Putamen (tissue), 1 donor: ENCODE data around the gene ALOX5.

ENCODE experiments used
- DNase-seq: peaks from one replicate; pipeline ENCODE4 v3.0.0-alpha.2; 2016; ENCODE audit warnings: low spot score

The ALOX5 gene

GRCh38 chr10:45443101-45444009 is 69.3 kb downstream of the ALOX5 start:
- DNase-seq = no peak

- no peak for DNase-seq
Observed at GRCh38 chr10:45444022-45444421, 70.0 kb downstream of the ALOX5 start.

GRCh38 chr10:45444976-45445898 is 71.2 kb downstream of the ALOX5 start:
- peak; percentile 40 for DNase-seq

GRCh38 chr10:45446858-45447257 is 72.8 kb downstream of the ALOX5 start:
- DNase-seq = no peak

- DNase-seq = no peak
Observed at GRCh38 chr10:45447416-45447815, 73.4 kb downstream of the ALOX5 start.

- DNase-seq = no peak
Observed at GRCh38 chr10:45450866-45451265, 76.8 kb downstream of the ALOX5 start.

- no peak for DNase-seq
Observed at GRCh38 chr10:45451407-45451806, 77.4 kb downstream of the ALOX5 start.

GRCh38 chr10:45452268-45452667 is 78.3 kb downstream of the ALOX5 start:
- DNase-seq = no peak

GRCh38 chr10:45452743-45453452 is 78.9 kb downstream of the ALOX5 start:
- DNase-seq = no peak

GRCh38 chr10:45453639-45454255 is 79.7 kb downstream of the ALOX5 start:
- no peak for DNase-seq

- no peak for DNase-seq
Observed at GRCh38 chr10:45454262-45454661, 80.2 kb downstream of the ALOX5 start.

GRCh38 chr10:45454859-45455258 is 80.8 kb downstream of the ALOX5 start:
- DNase-seq = no peak

- no peak for DNase-seq
Observed at GRCh38 chr10:45456233-45456632, 82.2 kb downstream of the ALOX5 start.

GRCh38 chr10:45456822-45457221 is 82.8 kb downstream of the ALOX5 start:
- DNase-seq = no peak

- DNase-seq = no peak
Observed at GRCh38 chr10:45457487-45457886, 83.5 kb downstream of the ALOX5 start.

GRCh38 chr10:45460235-45460878 is 86.3 kb downstream of the ALOX5 start:
- DNase-seq = no peak

GRCh38 chr10:45461034-45461433 is 87.0 kb downstream of the ALOX5 start:
- no peak for DNase-seq

- DNase-seq = no peak
Observed at GRCh38 chr10:45463244-45464116, 89.5 kb downstream of the ALOX5 start.

GRCh38 chr10:45464958-45465567 is 91.0 kb downstream of the ALOX5 start:
- DNase-seq = peak; percentile 70

- no peak for DNase-seq
Observed at GRCh38 chr10:45466784-45467183, 92.8 kb downstream of the ALOX5 start.
